ENCODE results near the gene EIF4EBP2. TPM values are rescaled to one million over a fixed set of nuclear protein-coding genes. Genes with fewer than 3 reads are reported as not detected.

EIF4EBP2 gene
- polyA plus RNA-seq, 1 of the 3 experiments (the other 2 are of a cell fraction): 9.9 TPM

DNA sequence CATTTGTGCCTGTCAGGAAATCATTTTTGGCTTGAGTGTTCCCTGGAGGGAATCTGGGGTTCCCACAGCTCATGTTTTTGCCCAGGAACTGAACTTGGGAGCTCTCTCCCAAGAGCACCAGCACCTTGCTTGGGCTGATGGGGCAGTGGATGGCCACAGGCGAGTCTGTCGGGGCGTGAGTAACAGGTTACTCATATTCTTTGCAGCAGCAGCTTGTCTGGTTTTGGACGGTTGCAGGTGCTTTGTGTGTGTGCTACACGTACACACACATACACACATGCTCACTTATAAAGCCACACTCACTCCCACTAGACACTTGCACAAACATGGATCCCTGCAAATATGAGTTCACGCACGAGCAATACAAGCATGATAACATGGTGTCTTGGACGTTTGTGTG, 71.7 kb downstream of the EIF4EBP2 start:
- Histone ChIP-seq H3F3A (replicated peaks; ENCODE audit: insufficient read depth) (no peaks in the 10 kb centered on the region), H3K27me3 (ENCODE audit: insufficient read depth) (peaks cover 45% of the 10 kb centered on the region; the same call in 1 of the 2 replicates), H3K27ac (ENCODE audit: low read depth in 2 of 2, low read length in 1 of 2) (no peak overlapping the region), H3K9me2 (no peaks in the 10 kb centered on the region), H3K4me2 (no peak overlapping the region), H4K20me1 (ENCODE audit: insufficient read depth) (no peaks in the 10 kb centered on the region), H2AFZ (ENCODE audit: low read depth) (no peak overlapping the region), H3K4me1 (ENCODE audit: control insufficient read depth in 1 of 2, insufficient read depth in 2 of 2, low read depth in 1 of 2, low read length in 1 of 2) (peaks cover 0 to 38% of the 10 kb centered on the region in 2 experiments; a peak in 1 of 4 replicates), H3K9ac (no peak overlapping the region), H3K36me3 (replicated peaks in 1 of 2; ENCODE audit: control insufficient read depth in 1 of 2, insufficient read depth in 2 of 2, low read length in 1 of 2) (no peaks in the 10 kb centered on the region), H3K79me2 (ENCODE audit: insufficient read depth) (no peaks in the 10 kb centered on the region), H3K4me3 (ENCODE audit: low read depth in 2 of 2, low read length in 1 of 2) (no peak overlapping the region), H3K9me3 (no peaks in the 10 kb centered on the region)
- CTCF ChIA-PET: interaction anchor here (1.3 to 6.5 kb wide), 3 partner anchors 15 to 111 kb away, joined by 3 to 44 read pairs (median 4); no protein-coding TSS in a partner anchor
- POLR2A ChIA-PET: interaction anchor here (1.3 kb wide), 1 partner anchor 37 kb away, joined by 3 read pairs; no protein-coding TSS in a partner anchor
- TF ChIP-seq EZH2phosphoT487 (IDR thresholded peaks at IDR 0.05; ENCODE audit: borderline replicate concordance, low read depth): no peak
- TF ChIP-seq FOXJ3 (CRISPR knock-in tag; IDR thresholded peaks at IDR 0.05): no peak
- no peak for TF ChIP-seq FOSL2 (IDR thresholded peaks at IDR 0.05; ENCODE audit: borderline replicate concordance, low read depth)
- no peak for TF ChIP-seq POLR2AphosphoS5 (IDR thresholded peaks at IDR 0.05; ENCODE audit: low read depth, low read length)
- TF ChIP-seq, protein P1, sequence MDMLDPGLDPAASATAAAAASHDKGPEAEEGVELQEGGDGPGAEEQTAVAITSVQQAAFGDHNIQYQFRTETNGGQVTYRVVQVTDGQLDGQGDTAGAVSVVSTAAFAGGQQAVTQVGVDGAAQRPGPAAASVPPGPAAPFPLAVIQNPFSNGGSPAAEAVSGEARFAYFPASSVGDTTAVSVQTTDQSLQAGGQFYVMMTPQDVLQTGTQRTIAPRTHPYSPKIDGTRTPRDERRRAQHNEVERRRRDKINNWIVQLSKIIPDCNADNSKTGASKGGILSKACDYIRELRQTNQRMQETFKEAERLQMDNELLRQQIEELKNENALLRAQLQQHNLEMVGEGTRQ (IDR thresholded peaks at IDR 0.05; ENCODE audit: borderline replicate concordance, low read depth, low read length): no peak
- TF ChIP-seq FOXM1 (IDR thresholded peaks at IDR 0.05; ENCODE audit: low read depth): no peak
- TF ChIP-seq, protein P2, sequence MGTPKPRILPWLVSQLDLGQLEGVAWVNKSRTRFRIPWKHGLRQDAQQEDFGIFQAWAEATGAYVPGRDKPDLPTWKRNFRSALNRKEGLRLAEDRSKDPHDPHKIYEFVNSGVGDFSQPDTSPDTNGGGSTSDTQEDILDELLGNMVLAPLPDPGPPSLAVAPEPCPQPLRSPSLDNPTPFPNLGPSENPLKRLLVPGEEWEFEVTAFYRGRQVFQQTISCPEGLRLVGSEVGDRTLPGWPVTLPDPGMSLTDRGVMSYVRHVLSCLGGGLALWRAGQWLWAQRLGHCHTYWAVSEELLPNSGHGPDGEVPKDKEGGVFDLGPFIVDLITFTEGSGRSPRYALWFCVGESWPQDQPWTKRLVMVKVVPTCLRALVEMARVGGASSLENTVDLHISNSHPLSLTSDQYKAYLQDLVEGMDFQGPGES (IDR thresholded peaks at IDR 0.05; ENCODE audit: low read depth, low read length): no peak
- no peak for DNase-seq
- WGBS (ENCODE audit: low lambda C conversion rate): 69% methylated on average over 7 of the region's 8 CpGs

DNA sequence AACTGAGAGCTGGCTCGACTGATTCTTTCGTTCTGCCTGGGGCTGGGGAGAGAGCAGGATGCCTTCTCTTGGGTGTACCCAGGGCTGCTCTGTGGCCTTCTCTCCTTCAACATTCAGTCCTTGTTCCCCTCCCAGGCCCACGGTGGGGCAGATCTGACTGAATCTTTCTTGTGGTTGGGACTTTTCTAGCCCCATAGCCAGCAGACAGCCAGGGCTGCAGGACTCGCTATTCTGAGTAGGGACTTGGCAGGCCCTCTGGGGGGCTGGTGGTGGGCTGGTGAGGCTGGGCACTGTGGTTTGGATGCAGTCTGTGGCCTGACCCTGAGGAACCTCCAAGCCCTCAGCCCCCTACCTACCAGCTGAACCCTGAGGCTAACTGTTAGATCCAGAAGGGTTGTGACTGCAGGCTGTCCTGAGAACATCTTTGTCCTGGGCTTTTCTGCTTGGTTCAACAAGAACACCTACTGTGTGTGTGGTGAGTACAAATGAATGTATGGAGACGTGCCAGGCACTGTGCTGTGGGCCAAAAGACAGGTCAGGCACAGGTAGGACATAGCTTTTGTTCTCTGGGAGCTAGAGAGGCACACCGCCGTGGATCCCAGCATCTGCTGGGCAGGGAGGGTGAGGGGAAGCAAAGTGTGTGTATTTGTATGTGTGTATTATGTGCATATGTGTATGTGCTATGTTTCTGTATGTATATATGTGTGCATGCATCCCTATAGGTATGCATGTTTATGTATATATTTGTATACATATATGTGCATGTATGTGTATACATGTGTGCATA, 72.5 kb downstream of the EIF4EBP2 start:
- DNase-seq: no peak
- peaks cover 0 to 45% of the 10 kb centered on the region in 2 experiments; a peak in 1 of 4 replicates for H3K4me1 ChIP-seq (ENCODE audit: control insufficient read depth in 1 of 2, insufficient read depth in 2 of 2, low read depth in 1 of 2, low read length in 1 of 2)
- H3K27me3 ChIP-seq (ENCODE audit: insufficient read depth): peaks cover 45% of the 10 kb centered on the region; the same call in 1 of the 2 replicates
- no peaks in the 10 kb centered on the region for H3K9me2 ChIP-seq
- no peak overlapping the region for H3K4me2 ChIP-seq
- no peak overlapping the region for H3K27ac ChIP-seq (ENCODE audit: low read depth in 2 of 2, low read length in 1 of 2)
- no peaks in the 10 kb centered on the region for H4K20me1 ChIP-seq (ENCODE audit: insufficient read depth)
- H3K4me3 ChIP-seq (ENCODE audit: low read depth in 2 of 2, low read length in 1 of 2): no peak overlapping the region
- H3F3A ChIP-seq (replicated peaks; ENCODE audit: insufficient read depth): no peaks in the 10 kb centered on the region
- CTCF ChIA-PET: interaction anchor here (0.8 to 6.5 kb wide), 4 partner anchors 10 to 112 kb away, joined by 3 to 44 read pairs (median 4); no protein-coding TSS in a partner anchor
- no peak overlapping the region for H3K9ac ChIP-seq
- 41% methylated on average over 5 of the region's 7 CpGs for WGBS (ENCODE audit: low lambda C conversion rate)
- H2AFZ ChIP-seq (ENCODE audit: low read depth): no peak overlapping the region
- no peaks in the 10 kb centered on the region for H3K36me3 ChIP-seq (replicated peaks in 1 of 2; ENCODE audit: control insufficient read depth in 1 of 2, insufficient read depth in 2 of 2, low read length in 1 of 2)
- POLR2A ChIA-PET: interaction anchor here (0.6 to 1.3 kb wide), 2 partner anchors 36 to 1403 kb away, joined by 3 read pairs; no protein-coding TSS in a partner anchor
- no peaks in the 10 kb centered on the region for H3K9me3 ChIP-seq
- no peaks in the 10 kb centered on the region for H3K79me2 ChIP-seq (ENCODE audit: insufficient read depth)
- no peak for TF ChIP-seq SIN3A (IDR thresholded peaks at IDR 0.05; ENCODE audit: borderline replicate concordance, low read depth, low read length)
- no peak for TF ChIP-seq CHD2 (IDR thresholded peaks at IDR 0.05; ENCODE audit: low read length, partially characterized antibody)
- TF ChIP-seq ELF1 (IDR thresholded peaks at IDR 0.05): no peak
- TF ChIP-seq TCF12 (IDR thresholded peaks at IDR 0.05): no peak
- TF ChIP-seq JUND (IDR thresholded peaks at IDR 0.05): no peak
- no peak for TF ChIP-seq RXRA (IDR thresholded peaks at IDR 0.05; ENCODE audit: borderline replicate concordance, low read depth)
- TF ChIP-seq GABPA (IDR thresholded peaks at IDR 0.05; ENCODE audit: low read depth): no peak
- no peak for TF ChIP-seq RFX5 (IDR thresholded peaks at IDR 0.05; ENCODE audit: low read length)
- TF ChIP-seq NFIC (IDR thresholded peaks at IDR 0.05; ENCODE audit: borderline replicate concordance): no peak
- no peak for TF ChIP-seq RAD21 (IDR thresholded peaks at IDR 0.05; ENCODE audit: low read length)
- TF ChIP-seq FOXJ3 (CRISPR knock-in tag; IDR thresholded peaks at IDR 0.05): no peak
- no peak for TF ChIP-seq TEAD4 (IDR thresholded peaks at IDR 0.05; ENCODE audit: borderline replicate concordance, insufficient read depth)
- TF ChIP-seq, protein P3, sequence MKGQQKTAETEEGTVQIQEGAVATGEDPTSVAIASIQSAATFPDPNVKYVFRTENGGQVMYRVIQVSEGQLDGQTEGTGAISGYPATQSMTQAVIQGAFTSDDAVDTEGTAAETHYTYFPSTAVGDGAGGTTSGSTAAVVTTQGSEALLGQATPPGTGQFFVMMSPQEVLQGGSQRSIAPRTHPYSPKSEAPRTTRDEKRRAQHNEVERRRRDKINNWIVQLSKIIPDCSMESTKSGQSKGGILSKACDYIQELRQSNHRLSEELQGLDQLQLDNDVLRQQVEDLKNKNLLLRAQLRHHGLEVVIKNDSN (IDR thresholded peaks at IDR 0.05; ENCODE audit: borderline replicate concordance, low read depth): no peak
- TF ChIP-seq EP300 (IDR thresholded peaks at IDR 0.05; ENCODE audit: borderline replicate concordance in 1 of 2, low read depth in 1 of 2, low read length in 1 of 2): no peak
- TF ChIP-seq, protein P4, sequence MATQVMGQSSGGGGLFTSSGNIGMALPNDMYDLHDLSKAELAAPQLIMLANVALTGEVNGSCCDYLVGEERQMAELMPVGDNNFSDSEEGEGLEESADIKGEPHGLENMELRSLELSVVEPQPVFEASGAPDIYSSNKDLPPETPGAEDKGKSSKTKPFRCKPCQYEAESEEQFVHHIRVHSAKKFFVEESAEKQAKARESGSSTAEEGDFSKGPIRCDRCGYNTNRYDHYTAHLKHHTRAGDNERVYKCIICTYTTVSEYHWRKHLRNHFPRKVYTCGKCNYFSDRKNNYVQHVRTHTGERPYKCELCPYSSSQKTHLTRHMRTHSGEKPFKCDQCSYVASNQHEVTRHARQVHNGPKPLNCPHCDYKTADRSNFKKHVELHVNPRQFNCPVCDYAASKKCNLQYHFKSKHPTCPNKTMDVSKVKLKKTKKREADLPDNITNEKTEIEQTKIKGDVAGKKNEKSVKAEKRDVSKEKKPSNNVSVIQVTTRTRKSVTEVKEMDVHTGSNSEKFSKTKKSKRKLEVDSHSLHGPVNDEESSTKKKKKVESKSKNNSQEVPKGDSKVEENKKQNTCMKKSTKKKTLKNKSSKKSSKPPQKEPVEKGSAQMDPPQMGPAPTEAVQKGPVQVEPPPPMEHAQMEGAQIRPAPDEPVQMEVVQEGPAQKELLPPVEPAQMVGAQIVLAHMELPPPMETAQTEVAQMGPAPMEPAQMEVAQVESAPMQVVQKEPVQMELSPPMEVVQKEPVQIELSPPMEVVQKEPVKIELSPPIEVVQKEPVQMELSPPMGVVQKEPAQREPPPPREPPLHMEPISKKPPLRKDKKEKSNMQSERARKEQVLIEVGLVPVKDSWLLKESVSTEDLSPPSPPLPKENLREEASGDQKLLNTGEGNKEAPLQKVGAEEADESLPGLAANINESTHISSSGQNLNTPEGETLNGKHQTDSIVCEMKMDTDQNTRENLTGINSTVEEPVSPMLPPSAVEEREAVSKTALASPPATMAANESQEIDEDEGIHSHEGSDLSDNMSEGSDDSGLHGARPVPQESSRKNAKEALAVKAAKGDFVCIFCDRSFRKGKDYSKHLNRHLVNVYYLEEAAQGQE (IDR thresholded peaks at IDR 0.05; ENCODE audit: low read depth, low read length): no peak
